Trophoblast cell (in vitro differentiated cells and primary cell): ENCODE data around the gene CD164.
A peak's percentile ranks its signal among the peaks of the same experiment; 100 is the strongest.

Experiments
- DNase-seq, 2 donors: peaks; one replicate each; pipeline ENCODE4 v3.0.0-alpha.2; 2016
- H2AFZ ChIP-seq: 2 replicates; pipeline ENCODE4 v1.6.1; 2013; ENCODE audit warnings: low read length, moderate library complexity, mild to moderate bottlenecking; ENCODE audit not compliant: insufficient read depth, poor library complexity
- H2AK5ac ChIP-seq: 2 replicates; pipeline ENCODE4 v1.6.1; 2013; ENCODE audit warnings: mild to moderate bottlenecking, low read length
- H2BK120ac ChIP-seq: 2 replicates; pipeline ENCODE4 v1.6.1; 2013; ENCODE audit warnings: low read length, mild to moderate bottlenecking, moderate library complexity; ENCODE audit not compliant: insufficient read depth, poor library complexity
- H2BK12ac ChIP-seq: 2 replicates; pipeline ENCODE4 v1.6.1; 2013; ENCODE audit warnings: mild to moderate bottlenecking, low read length, moderate library complexity
- H2BK5ac ChIP-seq: 2 replicates; pipeline ENCODE4 v1.6.1; 2013; ENCODE audit warnings: low read length, low read depth, moderate library complexity, mild to moderate bottlenecking; ENCODE audit not compliant: poor library complexity
- H3K14ac ChIP-seq: 2 replicates; pipeline ENCODE4 v1.6.1; 2013; ENCODE audit warnings: mild to moderate bottlenecking, low read length
- H3K18ac ChIP-seq: 2 replicates; pipeline ENCODE4 v1.6.1; 2013; ENCODE audit warnings: mild to moderate bottlenecking, low read length
- H3K23ac ChIP-seq: 2 replicates; pipeline ENCODE4 v1.6.1; 2013; ENCODE audit warnings: low read length
- H3K27ac ChIP-seq: 2 replicates; pipeline ENCODE4 v1.5.1; 2013; ENCODE audit warnings: low read depth, mild to moderate bottlenecking, inconsistent platforms, low read length, moderate library complexity
- H3K27me3 ChIP-seq: 2 replicates; pipeline ENCODE4 v1.6.1; 2013; ENCODE audit warnings: inconsistent platforms, mild to moderate bottlenecking, low read length, moderate library complexity; ENCODE audit not compliant: insufficient read depth
- H3K36me3 ChIP-seq, 2 experiments: 1 replicate in 1 of 2; 2 replicates in 1 of 2; pipeline ENCODE4 v1.6.1; 2013; ENCODE audit warnings: low read length in 2 of 2, mild to moderate bottlenecking in 2 of 2, moderate library complexity in 1 of 2; ENCODE audit not compliant: insufficient read depth in 2 of 2, control insufficient read depth in 1 of 2
- H3K4ac ChIP-seq: 2 replicates; pipeline ENCODE4 v1.6.1; 2013; ENCODE audit warnings: low read depth, mild to moderate bottlenecking, low read length, moderate library complexity
- H3K4me1 ChIP-seq, 2 experiments: 1 replicate in 1 of 2; 2 replicates in 1 of 2; pipeline ENCODE4 v1.6.1; 2013; ENCODE audit warnings: low read length in 2 of 2, mild to moderate bottlenecking in 2 of 2, moderate library complexity in 1 of 2; ENCODE audit not compliant: insufficient read depth in 2 of 2, control insufficient read depth in 1 of 2
- H3K4me2 ChIP-seq: 2 replicates; pipeline ENCODE4 v1.6.1; 2013; ENCODE audit warnings: inconsistent platforms, mild to moderate bottlenecking, low read length, moderate library complexity
- H3K4me3 ChIP-seq: 2 replicates; pipeline ENCODE4 v1.5.1; 2013; ENCODE audit warnings: mild to moderate bottlenecking, low read depth, low read length, inconsistent platforms
- H3K79me1 ChIP-seq: one replicate; pipeline ENCODE4 v1.6.1; 2013; ENCODE audit warnings: low read length
- H3K79me2 ChIP-seq: 2 replicates; pipeline ENCODE4 v1.6.1; 2013; ENCODE audit warnings: low read length, mild to moderate bottlenecking; ENCODE audit not compliant: control insufficient read depth, insufficient read depth, poor library complexity
- H3K9ac ChIP-seq: 2 replicates; pipeline ENCODE4 v1.6.1; 2013; ENCODE audit warnings: mild to moderate bottlenecking, low read length
- H3K9me3 ChIP-seq: 2 replicates; pipeline ENCODE4 v1.6.1; 2013; ENCODE audit warnings: low read depth, mild to moderate bottlenecking, control low read depth, inconsistent platforms, low read length; ENCODE audit not compliant: insufficient read depth
- H4K12ac ChIP-seq: 2 replicates; pipeline ENCODE4 v1.6.1; 2013; ENCODE audit warnings: low read depth, mild to moderate bottlenecking, low read length, moderate library complexity
- H4K8ac ChIP-seq: 2 replicates; pipeline ENCODE4 v1.6.1; 2013; ENCODE audit warnings: low read depth, mild to moderate bottlenecking, low read length, moderate library complexity
- H4K91ac ChIP-seq: one replicate; pipeline ENCODE4 v1.6.1; 2013; ENCODE audit warnings: low read depth, mild to moderate bottlenecking, low read length, moderate library complexity
- WGBS: extraction: QIAGEN DNeasy Blood & Tissue Kit; methylation state at CpG from one replicate; pipeline ENCODE4 v1.1.7; 2013; ENCODE audit warnings: missing lambda C conversion rate; ENCODE audit not compliant: insufficient read length, insufficient coverage; ENCODE audit errors: extremely low coverage; 5-methylcytosine and 5-hydroxymethylcytosine counted together

CD164 gene

GRCh38 chr6:109374326-109374892 is 7.9 kb downstream of the CD164 start:
- H3K4me1 ChIP-seq = no peaks in the 10 kb centered on the region
- H3K4me3 ChIP-seq = no peak overlapping the region
- no peak overlapping the region for H3K18ac ChIP-seq
- H4K12ac ChIP-seq = no peak overlapping the region
- no peaks in the 10 kb centered on the region for H3K27me3 ChIP-seq
- no peak overlapping the region for H2BK5ac ChIP-seq
- H2BK12ac ChIP-seq = no peak overlapping the region
- no peak overlapping the region for H3K27ac ChIP-seq
- H3K4ac ChIP-seq = no peak overlapping the region
- H3K23ac ChIP-seq = no peak overlapping the region
- H3K79me2 ChIP-seq = no peaks in the 10 kb centered on the region
- no peak overlapping the region for H4K8ac ChIP-seq
- no peak overlapping the region for H2BK120ac ChIP-seq
- no peak overlapping the region for H3K14ac ChIP-seq
- no CpG with 5 or more reads among the region's 4 CpGs for WGBS
- H3K9me3 ChIP-seq = no peaks in the 10 kb centered on the region
- H3K9ac ChIP-seq = no peak overlapping the region
- peaks cover 13 to 31% of the 10 kb centered on the region in 2 experiments for H3K36me3 ChIP-seq
- no peak for DNase-seq
- H4K91ac ChIP-seq = no peak overlapping the region
- H3K79me1 ChIP-seq = no peaks in the 10 kb centered on the region
- no peak overlapping the region for H2AK5ac ChIP-seq
- no peak overlapping the region for H3K4me2 ChIP-seq
- H2AFZ ChIP-seq = no peak overlapping the region

- no peaks in the 10 kb centered on the region for H3K79me2 ChIP-seq
- WGBS = no CpG with 5 or more reads among the region's 4 CpGs
Observed at GRCh38 chr6:109373762-109374161, 8.5 kb downstream of the CD164 start.

GRCh38 chr6:109373331-109373730 is 8.9 kb downstream of the CD164 start:
- H2AFZ ChIP-seq = no peak overlapping the region
- no peak overlapping the region for H3K18ac ChIP-seq
- peak overlapping the region; percentile 37 for H2BK5ac ChIP-seq
- no peak overlapping the region for H4K91ac ChIP-seq
- no peak overlapping the region for H3K4ac ChIP-seq
- H3K4me1 ChIP-seq = no peaks in the 10 kb centered on the region
- no peaks in the 10 kb centered on the region for H3K9me3 ChIP-seq
- H2BK120ac ChIP-seq = no peak overlapping the region
- no peak overlapping the region for H3K27ac ChIP-seq
- no peak overlapping the region for H3K4me2 ChIP-seq
- no peak overlapping the region for H3K23ac ChIP-seq
- no peak overlapping the region for H3K4me3 ChIP-seq
- no peak for DNase-seq
- H2AK5ac ChIP-seq = no peak overlapping the region
- no peaks in the 10 kb centered on the region for H3K79me2 ChIP-seq
- H3K9ac ChIP-seq = no peak overlapping the region
- no peaks in the 10 kb centered on the region for H3K27me3 ChIP-seq
- H3K79me1 ChIP-seq = no peaks in the 10 kb centered on the region
- H4K8ac ChIP-seq = no peak overlapping the region
- no CpG with 5 or more reads among the region's 4 CpGs for WGBS
- H3K14ac ChIP-seq = no peak overlapping the region
- H4K12ac ChIP-seq = no peak overlapping the region
- H2BK12ac ChIP-seq = no peak overlapping the region
- H3K36me3 ChIP-seq = peaks cover 13 to 33% of the 10 kb centered on the region in 2 experiments

More at GRCh38 chr6:109373762-109374161, 8.5 kb downstream of the CD164 start:
- Histone ChIP-seq H2BK120ac (no peak overlapping the region), H4K91ac (no peak overlapping the region), H2AFZ (no peak overlapping the region), H3K4me2 (no peak overlapping the region), H3K14ac (no peak overlapping the region), H4K12ac (no peak overlapping the region), H2BK12ac (no peak overlapping the region), H3K4me3 (no peak overlapping the region), H4K8ac (no peak overlapping the region), H3K18ac (no peak overlapping the region), H3K9ac (no peak overlapping the region), H3K23ac (no peak overlapping the region), H2AK5ac (no peak overlapping the region), H3K27ac (no peak overlapping the region), H3K9me3 (no peaks in the 10 kb centered on the region), H3K79me1 (no peaks in the 10 kb centered on the region), H3K4ac (no peak overlapping the region), H2BK5ac (no peak overlapping the region), H3K27me3 (no peaks in the 10 kb centered on the region), H3K36me3 (peaks cover 13 to 32% of the 10 kb centered on the region in 2 experiments), H3K4me1 (no peaks in the 10 kb centered on the region)
- DNase-seq = no peak

- Histone ChIP-seq H3K4me1 (no peaks in the 10 kb centered on the region), H3K36me3 (peaks cover 11 to 28% of the 10 kb centered on the region in 2 experiments), H3K9me3 (no peaks in the 10 kb centered on the region), H2BK120ac (no peak overlapping the region), H4K12ac (no peak overlapping the region), H3K79me1 (no peaks in the 10 kb centered on the region), H3K23ac (no peak overlapping the region), H3K4me3 (no peak overlapping the region), H3K27ac (no peak overlapping the region), H2AK5ac (no peak overlapping the region), H2BK5ac (no peak overlapping the region), H3K18ac (no peak overlapping the region), H3K27me3 (no peaks in the 10 kb centered on the region), H4K8ac (no peak overlapping the region), H4K91ac (no peak overlapping the region), H3K9ac (no peak overlapping the region), H3K14ac (no peak overlapping the region), H3K79me2 (no peaks in the 10 kb centered on the region), H2BK12ac (no peak overlapping the region), H2AFZ (no peak overlapping the region), H3K4me2 (no peak overlapping the region), H3K4ac (no peak overlapping the region)
- WGBS = no CpG with 5 or more reads among the region's 2 CpGs
- DNase-seq = no peak
Observed at GRCh38 chr6:109372130-109372529, 10.1 kb downstream of the CD164 start.
